ENCODE results near the gene MAST4.

- TF ChIP-seq EZH2 (IDR thresholded peaks at IDR 0.05; ENCODE audit: borderline replicate concordance, insufficient read depth, low read depth, low read length, poor library complexity, severe bottlenecking), result no peak
- TF ChIP-seq, protein P1, sequence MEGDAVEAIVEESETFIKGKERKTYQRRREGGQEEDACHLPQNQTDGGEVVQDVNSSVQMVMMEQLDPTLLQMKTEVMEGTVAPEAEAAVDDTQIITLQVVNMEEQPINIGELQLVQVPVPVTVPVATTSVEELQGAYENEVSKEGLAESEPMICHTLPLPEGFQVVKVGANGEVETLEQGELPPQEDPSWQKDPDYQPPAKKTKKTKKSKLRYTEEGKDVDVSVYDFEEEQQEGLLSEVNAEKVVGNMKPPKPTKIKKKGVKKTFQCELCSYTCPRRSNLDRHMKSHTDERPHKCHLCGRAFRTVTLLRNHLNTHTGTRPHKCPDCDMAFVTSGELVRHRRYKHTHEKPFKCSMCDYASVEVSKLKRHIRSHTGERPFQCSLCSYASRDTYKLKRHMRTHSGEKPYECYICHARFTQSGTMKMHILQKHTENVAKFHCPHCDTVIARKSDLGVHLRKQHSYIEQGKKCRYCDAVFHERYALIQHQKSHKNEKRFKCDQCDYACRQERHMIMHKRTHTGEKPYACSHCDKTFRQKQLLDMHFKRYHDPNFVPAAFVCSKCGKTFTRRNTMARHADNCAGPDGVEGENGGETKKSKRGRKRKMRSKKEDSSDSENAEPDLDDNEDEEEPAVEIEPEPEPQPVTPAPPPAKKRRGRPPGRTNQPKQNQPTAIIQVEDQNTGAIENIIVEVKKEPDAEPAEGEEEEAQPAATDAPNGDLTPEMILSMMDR (IDR thresholded peaks at IDR 0.05), result no peak
Measured at GRCh38 chr5:67073045-67073680, 477.0 kb downstream of the MAST4 start.

All from B cell (primary cell).